RKO (cell line): ENCODE measurements around the gene NRIP1.

Source experiments
- DNase-seq: peaks from one replicate; pipeline ENCODE4 v3.0.0-alpha.2; 2016; ENCODE audit warnings: low spot score

NRIP1 gene, protein sequence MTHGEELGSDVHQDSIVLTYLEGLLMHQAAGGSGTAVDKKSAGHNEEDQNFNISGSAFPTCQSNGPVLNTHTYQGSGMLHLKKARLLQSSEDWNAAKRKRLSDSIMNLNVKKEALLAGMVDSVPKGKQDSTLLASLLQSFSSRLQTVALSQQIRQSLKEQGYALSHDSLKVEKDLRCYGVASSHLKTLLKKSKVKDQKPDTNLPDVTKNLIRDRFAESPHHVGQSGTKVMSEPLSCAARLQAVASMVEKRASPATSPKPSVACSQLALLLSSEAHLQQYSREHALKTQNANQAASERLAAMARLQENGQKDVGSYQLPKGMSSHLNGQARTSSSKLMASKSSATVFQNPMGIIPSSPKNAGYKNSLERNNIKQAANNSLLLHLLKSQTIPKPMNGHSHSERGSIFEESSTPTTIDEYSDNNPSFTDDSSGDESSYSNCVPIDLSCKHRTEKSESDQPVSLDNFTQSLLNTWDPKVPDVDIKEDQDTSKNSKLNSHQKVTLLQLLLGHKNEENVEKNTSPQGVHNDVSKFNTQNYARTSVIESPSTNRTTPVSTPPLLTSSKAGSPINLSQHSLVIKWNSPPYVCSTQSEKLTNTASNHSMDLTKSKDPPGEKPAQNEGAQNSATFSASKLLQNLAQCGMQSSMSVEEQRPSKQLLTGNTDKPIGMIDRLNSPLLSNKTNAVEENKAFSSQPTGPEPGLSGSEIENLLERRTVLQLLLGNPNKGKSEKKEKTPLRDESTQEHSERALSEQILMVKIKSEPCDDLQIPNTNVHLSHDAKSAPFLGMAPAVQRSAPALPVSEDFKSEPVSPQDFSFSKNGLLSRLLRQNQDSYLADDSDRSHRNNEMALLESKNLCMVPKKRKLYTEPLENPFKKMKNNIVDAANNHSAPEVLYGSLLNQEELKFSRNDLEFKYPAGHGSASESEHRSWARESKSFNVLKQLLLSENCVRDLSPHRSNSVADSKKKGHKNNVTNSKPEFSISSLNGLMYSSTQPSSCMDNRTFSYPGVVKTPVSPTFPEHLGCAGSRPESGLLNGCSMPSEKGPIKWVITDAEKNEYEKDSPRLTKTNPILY (N-terminal part only)

DNA sequence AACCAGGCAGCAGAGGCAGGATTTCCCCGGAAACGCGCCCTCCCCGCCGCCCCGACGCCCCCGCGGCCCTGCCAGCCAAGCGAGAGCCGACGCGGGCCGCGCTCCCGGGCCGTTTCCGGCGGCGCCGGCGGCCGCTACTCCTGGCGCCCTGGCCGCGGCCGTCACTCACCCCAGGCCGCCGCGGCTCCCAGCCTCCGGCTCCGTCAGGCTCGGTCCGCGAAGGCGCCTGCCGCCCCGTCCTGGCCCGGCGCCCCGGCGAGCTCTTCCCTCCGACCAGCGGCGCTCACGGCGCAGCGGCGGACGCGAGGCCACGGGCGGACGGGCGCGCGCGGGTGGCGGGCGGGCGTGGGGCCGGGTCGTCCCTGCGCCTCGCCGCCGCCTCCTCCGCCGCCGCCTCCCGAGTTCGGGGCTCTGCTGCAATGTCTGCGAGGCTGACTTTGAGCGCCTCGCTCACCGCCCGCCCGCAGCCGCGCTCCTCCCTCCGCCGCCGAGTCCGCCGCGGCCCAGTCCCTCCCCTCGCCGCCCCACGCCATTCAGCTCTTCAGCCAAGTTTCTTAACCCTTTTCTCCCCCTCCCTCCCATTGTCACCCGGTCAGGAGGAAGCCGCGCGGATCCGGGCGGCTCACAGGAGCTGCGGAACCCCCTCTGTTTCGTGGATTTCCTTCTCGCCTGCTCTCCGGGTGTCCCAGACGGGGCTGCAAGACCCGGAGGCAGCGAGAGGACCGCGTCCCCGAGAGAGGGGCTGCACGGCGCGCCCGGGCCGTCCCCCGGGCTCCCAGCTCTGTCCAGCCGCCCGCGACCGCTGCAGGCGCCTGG lies at the start of gene NRIP1:
Gene NRIP1, minus strand, starts transcription at position 425 of the 816 bp plus-strand sequence. CDS start 96,808 bp downstream, outside the sequence.
- peak; percentile 65 for DNase-seq

DNA sequence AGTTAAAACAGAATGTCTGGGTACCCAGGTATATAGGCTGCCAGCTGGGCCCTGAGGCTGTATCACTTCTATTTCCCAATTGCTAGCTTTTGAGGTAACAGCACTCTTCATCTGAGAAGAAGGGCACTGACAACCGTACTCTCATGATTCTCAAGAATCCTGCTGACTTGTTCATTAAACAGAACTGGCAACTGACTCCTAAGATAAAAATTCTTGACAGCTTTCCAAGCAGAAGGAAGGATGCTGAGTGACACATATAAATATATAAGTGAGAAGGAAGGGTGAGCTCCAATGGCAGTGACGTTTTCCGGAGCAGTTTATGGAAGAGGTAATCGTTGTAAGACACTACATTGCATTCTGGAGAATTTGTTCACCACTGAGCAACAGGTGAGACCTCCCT lies 48.1 kb upstream of the NRIP1 start:
- no peak for DNase-seq

DNA sequence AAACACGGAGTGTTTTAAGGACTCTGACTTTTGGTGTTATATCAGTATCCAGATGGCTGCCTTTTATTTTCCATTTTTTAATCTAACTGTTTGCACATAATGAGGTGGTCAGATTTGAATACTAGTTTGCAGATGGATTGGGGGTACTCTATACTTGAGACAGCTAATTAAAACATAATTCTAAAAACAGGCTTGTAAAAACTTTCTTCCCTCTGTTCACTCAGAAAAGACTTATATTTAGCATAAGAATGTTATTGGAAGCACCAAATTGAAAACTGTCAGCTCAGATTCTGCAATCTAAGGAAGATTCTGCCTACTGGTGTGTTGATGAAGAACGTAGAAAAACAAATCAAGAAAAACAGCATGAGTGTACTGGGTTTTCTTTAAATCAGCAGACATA lies 44.0 kb upstream of the NRIP1 start:
- DNase-seq, result no peak

DNA sequence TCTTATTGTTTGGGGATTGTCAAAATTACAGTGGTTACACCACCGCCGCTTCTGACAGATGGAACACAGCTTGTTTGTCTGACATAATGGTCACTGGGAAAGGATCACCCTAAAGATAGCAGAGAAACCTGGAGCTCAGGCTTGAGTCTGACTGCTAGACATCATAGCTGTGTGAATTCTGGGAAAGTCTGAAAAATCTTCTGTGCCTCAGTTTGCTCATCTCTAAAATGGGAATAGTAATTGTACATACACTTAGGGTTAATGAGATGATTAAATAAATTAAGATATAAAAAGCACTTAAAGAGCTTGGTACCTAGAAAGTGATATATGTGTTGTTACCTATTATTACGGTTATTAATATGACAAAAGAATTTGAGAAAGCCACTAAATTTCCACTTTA lies 39.7 kb upstream of the NRIP1 start:
- no peak for DNase-seq

DNA sequence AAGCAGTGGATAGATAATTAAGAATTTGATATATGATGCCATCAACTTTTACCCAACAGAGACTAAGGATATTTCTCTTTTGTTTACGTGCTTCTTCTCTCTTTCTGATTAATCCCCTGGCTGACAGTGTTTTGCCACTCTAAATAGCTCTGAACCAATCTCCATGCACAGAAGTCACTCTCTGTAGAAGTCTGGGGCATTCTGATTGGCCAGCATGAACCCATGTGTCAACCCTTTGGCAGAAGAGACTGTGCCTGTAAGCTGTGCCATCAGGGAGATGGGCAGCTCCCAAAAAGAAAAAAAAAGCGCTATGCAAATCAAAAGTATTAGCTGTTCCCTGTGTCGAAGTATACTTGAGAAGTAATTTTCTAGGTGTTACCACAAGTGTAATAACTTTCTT lies 34.1 kb upstream of the NRIP1 start:
- DNase-seq, result no peak

DNA sequence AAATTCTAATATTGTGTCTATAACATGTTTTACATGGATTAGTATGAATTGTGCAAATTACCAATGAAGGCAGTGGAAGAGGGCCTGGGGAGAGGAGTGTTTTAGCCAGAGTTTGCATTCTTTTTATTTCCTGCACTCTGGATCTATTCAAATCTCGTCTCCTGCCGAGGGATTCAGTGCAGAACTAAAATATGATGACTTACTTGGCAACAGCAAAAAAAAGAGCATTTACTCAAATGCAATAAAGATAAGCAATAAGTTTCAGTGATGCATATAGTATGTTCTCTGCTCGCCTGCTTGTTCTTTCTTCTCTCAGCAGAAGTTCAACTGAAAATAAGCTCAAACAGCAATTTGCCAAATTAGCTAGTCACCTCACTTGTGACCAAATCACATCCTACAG lies 33.4 kb upstream of the NRIP1 start:
- DNase-seq, result no peak

DNA sequence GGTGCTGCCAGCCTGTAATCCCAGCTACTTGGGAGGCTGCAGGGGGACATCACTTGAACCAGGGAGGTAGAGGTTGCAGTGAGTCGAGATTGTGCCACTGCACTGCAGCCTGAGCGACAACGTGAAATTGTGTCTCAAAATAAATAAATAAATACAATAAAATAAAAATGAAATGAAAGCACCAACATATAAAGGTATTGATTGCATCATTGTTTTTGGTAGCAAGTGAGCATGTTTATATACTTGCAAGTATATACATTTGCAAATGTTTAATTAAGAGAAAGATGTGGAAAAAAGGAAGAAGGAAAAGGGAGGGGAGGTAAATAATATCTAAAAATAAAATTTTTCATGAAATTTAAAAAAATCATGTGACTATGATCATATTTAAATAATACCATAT lies 32.8 kb upstream of the NRIP1 start:
- DNase-seq, result no peak

DNA sequence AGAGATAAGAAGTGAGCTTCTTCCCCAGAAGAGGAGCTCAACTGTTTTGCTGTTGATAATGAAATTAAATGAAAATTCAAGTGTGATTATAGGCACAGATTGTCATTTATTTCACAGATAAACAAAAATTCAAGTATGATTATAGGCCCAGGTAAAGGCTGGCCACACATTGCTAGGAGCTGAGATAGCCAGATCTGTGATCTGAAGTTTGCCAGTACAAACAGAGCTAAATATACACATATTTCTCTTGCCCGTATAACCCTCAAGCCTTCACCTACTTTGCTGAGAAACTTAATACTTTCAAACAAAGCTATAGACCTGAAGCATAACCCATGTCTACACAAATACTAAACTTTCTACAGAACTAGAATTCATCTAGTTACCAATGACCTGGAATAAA lies 31.3 kb upstream of the NRIP1 start:
- DNase-seq, result no peak

DNA sequence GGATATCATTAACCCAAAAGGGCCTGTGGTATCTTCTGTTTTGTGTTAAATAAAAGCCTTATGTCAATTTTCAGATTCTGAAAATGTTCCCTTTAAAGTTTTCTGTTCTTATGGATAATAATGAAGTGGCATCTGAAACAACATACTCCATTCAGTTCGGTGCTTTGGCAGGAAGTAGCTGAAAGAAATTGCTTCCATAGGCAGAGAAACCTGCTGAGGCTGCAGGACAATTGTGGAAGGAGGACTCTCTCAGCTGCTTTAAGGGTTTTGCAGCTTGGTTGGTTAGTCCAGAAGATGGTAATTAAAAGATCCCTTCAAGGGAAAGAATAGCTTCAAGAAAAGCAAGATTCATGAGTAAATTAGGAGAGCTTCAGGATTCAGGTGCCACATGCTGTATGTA lies 30.5 kb upstream of the NRIP1 start:
- no peak for DNase-seq

DNA sequence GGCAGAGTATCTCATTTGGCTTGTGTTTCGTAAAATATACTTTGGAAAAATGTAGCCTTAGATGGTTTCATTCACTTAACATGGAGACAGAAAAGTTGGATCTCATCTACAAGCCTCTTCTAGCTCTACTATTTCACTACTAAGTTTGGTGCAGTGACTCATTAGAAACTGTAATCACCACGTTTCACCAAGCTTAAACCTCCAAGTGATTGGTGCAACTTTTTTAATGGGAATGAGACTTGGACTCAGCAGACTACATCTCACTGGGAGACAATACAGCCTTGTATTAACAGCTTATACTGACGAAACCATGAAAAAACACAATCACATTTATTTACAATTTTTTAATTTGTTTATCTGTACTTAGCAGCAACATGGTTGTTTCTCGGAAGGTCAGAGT lies 29.9 kb upstream of the NRIP1 start:
- no peak for DNase-seq

DNA sequence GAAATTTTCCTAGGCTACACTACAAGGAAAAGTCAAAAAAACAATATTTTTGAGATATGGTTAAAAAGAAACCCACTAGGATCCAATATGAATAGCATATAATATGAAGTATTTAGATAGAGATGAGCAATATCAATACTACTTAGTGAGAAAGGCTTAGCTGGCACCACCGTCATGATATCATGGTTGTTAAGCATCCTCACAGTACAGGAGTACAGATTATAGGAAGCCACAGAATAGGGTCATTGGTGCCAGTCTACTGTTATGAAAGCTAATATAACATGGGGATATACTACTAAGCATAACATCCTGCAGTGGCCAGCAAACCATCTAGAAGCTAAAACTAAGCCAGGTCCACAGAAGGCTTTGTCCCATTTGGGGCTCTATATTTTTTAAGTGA lies 28.4 kb upstream of the NRIP1 start:
- DNase-seq, result no peak

DNA sequence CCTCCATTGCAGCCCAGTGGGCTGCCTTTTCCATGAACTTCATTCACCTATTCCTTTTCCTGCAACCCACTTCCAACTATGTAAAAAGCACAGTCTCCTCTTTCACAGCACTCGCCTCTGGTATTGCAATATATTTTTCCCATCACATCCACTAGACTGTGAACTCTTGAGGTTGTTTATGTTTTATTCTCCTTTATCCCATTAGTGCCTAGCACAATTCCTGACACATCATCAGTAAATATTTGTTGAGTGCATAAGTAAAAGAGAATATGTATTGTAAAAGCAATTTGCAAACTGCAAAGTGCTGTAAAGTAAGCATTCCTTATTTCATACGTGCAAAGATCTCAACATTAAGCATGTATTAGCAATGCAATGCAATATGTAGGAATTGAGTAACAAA lies 27.9 kb upstream of the NRIP1 start:
- no peak for DNase-seq

DNA sequence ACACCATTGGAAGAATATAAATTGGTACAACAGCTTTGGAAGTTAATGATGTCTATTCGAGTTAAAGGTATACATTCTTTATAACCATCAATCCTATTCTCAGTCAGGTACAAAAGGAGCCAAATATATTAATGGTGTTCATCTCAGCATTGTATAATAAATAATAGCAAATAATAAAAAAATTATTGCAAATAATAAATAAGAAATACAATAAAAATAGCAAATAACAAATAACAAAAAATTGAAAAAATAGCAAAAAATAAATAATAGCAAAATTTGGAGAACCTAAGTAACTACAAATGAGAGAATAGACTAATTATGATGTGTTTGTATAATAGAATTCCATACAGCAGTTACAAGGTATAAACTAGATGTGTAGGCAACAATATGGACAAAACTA lies 25.6 kb upstream of the NRIP1 start:
- DNase-seq, result no peak

DNA sequence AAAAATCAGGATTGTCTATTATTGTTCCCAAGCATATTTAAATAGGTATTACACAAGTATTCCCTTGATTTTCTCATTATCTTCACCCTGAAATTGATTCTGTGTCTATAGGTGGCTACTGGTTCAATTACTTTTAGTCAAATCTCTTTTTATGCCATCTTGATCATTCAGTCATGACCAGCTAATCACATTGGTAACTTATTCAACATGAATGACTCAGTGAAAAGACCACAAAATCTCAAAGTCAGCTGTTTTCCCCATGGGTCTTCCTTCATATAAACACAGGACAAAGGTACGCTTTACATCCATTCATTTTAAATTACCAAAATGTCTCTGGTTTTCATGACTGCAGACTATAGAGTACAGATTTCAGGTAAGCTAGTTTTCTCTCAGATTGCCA lies 23.7 kb upstream of the NRIP1 start:
- no peak for DNase-seq

DNA sequence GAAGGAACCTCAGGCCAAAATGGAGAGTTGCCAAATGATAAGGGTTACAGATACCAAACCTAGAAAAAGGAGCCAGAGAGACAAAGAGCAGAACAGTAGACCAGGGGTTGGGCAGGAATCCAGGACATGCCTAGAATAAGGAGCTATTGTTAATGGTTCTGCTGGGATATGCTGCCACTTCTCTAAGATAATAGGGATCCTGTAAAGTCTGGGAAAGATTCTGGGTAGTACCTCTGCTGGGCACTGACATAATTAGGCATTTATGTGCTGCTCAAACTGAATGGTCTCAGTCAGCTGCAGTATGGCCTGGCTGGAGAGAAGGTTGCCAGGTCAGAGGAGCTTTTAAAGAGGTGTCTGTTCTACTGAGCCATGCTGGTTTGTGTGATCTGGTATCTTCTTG lies 19.9 kb upstream of the NRIP1 start:
- DNase-seq, result no peak

DNA sequence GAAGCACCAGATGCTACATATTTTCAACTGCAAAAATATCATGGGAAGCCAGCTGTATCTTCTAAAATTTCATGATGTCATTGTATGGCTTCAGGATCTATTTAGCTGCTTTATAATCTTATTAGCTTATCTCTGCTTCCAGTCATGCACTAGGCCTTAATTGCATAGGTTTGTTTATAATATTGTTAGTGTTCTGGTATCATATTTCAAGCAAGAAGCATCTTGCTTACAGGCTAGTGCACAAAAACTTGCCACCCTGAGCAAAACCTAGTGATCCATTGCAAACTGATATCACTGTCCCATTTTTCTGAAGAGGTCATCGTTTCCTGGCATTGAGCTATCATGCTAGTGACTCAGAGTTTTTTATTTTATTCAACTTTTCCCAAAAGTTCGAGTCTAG lies 15.7 kb upstream of the NRIP1 start:
- no peak for DNase-seq

DNA sequence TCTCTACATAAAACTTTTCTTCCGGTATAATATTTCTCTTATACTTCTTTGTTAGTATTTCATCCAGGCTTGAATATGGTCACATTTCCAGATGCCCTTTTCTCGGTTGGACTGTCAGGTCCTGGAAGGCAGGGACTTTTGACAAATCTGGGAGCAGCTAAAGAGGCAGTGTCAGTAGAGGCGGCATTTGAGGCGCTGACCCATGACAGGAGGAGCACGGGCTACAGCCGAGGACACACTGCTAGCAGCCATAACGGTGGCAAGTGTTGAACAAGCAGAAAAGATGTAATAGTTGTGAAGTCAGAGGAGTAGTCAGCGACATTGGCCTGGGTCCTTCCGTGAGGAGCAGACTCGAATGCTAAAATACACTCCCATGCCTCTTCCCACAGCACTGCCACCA lies 14.5 kb upstream of the NRIP1 start:
- DNase-seq, result no peak

DNA sequence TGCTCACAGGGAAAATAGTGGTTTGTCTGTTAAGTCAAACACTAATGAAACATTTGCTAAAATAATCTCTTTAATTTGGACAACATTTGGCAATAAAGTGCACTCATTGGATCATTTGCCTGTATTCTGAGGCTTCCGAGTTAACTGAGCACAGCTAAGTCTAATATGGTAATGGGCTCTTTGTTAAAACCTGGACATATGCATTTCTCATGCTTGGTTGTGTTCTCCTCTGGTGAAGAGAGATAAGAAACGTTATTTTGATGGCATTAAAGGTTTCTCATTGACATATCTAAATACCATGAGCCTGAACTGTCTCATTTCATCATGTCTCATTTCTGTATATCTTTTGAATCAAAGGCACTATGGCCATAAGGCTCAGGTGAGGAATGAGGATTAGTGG lies 13.4 kb upstream of the NRIP1 start:
- no peak for DNase-seq

DNA sequence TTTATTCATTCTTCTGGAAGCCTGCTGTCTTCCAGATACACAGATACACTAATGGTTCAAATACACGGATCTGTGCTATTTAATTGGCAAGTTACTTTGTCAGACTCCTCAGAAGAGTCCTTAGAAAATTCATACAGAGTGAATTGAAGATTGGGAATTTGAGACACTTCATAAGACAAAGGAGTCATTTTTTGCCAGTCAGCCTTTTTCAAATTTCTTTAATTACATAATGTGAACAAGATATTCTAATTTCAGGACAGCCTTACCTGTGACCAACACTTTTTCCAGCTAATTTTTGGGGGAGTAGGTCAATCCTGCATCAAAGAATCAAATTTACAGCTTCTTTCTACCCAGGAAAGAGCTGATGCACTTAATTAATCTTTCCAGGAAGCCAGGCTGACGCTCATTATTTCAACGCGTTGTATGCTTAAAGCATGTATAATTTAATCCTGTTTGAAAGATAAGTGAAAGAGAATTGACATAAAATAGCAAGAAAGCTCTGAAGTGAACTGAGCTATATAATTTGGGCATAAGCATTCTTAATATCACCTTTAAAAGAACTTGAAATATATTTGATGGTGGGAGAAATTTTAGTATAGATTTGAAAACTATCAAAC lies 12.8 kb upstream of the NRIP1 start:
- no peak for DNase-seq

DNA sequence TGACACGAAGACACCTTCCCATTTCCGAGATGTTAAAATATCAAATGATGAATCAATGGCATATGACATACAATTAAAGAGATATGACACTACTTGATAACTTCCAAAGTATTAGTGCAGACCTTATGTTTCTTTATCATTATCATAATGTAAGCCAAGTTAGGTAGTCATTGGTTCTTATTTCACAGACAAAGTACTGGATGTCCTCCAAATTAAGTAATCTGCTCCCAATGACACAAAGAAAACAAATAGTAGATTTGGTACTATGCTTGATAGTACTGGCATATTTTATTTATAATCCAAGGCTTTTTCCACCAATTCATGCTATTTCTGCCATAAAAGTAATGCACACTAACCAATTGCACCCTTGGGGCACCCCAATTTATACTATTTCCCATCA lies 11.9 kb upstream of the NRIP1 start:
- no peak for DNase-seq

DNA sequence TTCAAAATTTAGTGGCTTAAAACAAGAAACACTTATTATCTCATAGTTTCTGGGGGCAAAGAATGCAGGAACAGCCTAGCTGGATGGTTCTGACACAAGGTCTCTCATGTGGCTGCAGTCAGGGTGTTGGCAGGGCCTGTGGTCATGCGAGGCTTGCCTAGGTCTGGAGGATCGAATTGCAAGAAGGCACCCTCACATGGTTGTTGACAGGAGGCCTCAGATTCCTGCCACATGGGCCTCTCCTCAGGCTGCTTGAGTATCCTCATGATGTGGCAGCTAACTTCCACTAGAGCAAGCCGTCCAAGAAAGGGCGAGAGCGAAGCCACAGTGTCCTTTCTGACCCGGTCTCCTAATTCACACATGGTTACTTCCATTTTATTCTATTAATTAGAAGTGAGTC lies 6.2 kb upstream of the NRIP1 start:
- no peak for DNase-seq

DNA sequence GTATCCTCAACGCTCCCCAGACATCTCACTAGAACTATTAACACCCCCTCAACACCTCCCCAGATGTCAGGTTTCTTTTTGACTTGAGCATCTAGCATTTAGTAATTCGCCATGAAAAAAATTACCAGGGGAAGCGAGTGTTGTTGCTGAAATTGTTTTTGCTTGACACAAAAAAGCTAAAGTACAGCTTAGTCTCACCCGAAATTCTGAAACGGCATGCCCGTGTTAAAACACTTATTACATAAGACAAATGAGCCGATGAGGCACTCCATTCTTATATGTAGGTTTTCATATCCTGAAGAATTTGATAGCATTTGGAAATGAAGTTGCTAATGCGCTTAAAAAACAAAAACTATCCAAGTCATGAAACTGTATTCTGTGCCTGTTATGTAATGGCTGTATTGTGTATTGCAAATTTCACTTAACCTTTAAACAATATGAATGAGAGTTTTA lies 1.3 kb upstream of the NRIP1 start:
- peak; percentile 2 for DNase-seq
